RWPE1 (cell line): ENCODE data around the gene CRHR2.

Source experiments
- CTCF ChIA-PET: fragments of 350-600 bp; sonication (Branson Sonifier 250); formaldehyde crosslinking; extraction: SDS; loops from one replicate; lab custom pipeline; 2021; lab: Yijun Ruan, JAX
- POLR2A ChIA-PET: fragments of 400-600 bp; formaldehyde crosslinking; extraction: SDS; loops from one replicate; lab custom pipeline; 2020; ENCODE audit warnings: antibody characterized with exemption; ENCODE audit not compliant: low non-redundant PET; lab: Yijun Ruan, JAX
- DNase-seq: peaks from one replicate; pipeline ENCODE4 v3.0.0; 2012; ENCODE audit warnings: low spot score
- H3K27ac ChIP-seq: fragments of 450-650 bp; 2 replicates; pipeline ENCODE4 v1.5.1; 2017
- TF ChIP-seq, protein P1 (sequence below): fragments of 450-650 bp; conservative IDR thresholded peaks from 2 replicates; pipeline ENCODE4 v1.5.1; 2017; ENCODE audit warnings: low read depth, mild to moderate bottlenecking

The CRHR2 gene

DNA sequence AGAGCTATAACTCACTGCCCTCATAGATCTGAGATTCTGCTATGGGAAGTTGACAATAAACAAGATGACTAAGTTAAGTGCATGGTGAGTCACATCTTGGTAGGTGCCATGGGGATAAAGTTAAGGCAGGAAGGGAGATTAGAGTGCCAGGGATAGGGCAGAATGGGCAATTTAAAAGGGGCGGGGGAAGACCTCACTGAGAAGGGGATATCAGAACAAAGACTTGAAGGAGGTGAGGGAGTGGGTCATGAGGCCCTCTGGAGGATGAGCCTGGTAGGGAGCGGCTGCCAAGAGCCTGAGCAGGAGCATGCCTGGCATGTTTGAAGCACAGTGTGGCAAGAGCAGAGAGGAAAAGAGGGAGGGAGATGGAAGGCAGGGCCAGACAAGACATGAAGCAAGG, 34.9 kb upstream of the CRHR2 start:
- TF ChIP-seq, protein P1, sequence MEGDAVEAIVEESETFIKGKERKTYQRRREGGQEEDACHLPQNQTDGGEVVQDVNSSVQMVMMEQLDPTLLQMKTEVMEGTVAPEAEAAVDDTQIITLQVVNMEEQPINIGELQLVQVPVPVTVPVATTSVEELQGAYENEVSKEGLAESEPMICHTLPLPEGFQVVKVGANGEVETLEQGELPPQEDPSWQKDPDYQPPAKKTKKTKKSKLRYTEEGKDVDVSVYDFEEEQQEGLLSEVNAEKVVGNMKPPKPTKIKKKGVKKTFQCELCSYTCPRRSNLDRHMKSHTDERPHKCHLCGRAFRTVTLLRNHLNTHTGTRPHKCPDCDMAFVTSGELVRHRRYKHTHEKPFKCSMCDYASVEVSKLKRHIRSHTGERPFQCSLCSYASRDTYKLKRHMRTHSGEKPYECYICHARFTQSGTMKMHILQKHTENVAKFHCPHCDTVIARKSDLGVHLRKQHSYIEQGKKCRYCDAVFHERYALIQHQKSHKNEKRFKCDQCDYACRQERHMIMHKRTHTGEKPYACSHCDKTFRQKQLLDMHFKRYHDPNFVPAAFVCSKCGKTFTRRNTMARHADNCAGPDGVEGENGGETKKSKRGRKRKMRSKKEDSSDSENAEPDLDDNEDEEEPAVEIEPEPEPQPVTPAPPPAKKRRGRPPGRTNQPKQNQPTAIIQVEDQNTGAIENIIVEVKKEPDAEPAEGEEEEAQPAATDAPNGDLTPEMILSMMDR = no peak
- POLR2A ChIA-PET = no interaction called here
- CTCF ChIA-PET = interaction anchor here (0.7 to 1.4 kb wide), 3 partner anchors 9 to 519 kb away, joined by 3 to 6 read pairs (median 4); partner anchors contain the start of gene CRHR2
- no peak overlapping the region for H3K27ac ChIP-seq
- DNase-seq = peak; percentile 73

DNA sequence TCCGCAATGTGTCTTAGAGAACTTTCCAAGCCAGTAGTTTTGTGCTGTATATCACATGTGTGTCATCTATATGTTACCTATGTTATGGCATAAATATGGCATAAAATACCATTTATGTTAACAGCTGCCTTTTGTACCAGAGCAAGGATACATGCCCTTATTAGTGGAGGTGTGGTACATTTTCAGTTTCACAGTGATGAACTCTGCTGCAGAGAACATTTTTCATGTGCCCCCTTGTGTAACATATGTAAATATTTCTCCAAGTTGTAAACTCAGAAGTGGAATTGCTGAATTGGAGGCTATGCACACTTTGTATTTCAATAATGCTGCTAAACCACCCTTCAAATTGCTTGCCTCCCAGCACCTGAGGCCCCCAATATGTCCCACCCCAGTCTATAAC, 31.9 kb upstream of the CRHR2 start:
- POLR2A ChIA-PET = no interaction called here
- no peak overlapping the region for H3K27ac ChIP-seq
- TF ChIP-seq, protein P1 = no peak
- CTCF ChIA-PET = no interaction called here
- DNase-seq = no peak

DNA sequence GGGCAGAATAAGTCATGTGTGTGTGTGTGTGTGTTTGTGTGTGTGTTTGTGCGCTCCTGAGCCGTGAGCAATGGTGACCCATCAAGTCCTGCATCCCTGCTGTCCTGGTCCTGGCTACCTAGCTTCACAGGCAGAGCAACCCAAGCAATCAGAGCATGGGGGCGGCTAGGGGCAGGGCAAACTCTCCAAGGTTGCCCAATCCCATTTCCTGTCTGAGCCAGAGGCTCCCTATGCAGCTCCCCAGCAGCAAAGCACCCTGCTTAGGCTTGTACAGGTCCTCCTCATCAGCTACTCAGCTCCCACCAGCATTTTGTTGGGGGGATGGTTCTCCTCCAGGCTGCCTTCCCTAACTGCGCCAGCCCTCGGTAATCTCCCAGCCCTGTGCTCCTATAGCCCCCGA, 31.1 kb upstream of the CRHR2 start:
- DNase-seq = peak; percentile 31
- no peak overlapping the region for H3K27ac ChIP-seq
- CTCF ChIA-PET = no interaction called here
- POLR2A ChIA-PET = interaction anchor here (0.6 kb wide), 1 partner anchor 161 kb away, joined by 6 read pairs; no protein-coding TSS in a partner anchor
- TF ChIP-seq, protein P1 = no peak

DNA sequence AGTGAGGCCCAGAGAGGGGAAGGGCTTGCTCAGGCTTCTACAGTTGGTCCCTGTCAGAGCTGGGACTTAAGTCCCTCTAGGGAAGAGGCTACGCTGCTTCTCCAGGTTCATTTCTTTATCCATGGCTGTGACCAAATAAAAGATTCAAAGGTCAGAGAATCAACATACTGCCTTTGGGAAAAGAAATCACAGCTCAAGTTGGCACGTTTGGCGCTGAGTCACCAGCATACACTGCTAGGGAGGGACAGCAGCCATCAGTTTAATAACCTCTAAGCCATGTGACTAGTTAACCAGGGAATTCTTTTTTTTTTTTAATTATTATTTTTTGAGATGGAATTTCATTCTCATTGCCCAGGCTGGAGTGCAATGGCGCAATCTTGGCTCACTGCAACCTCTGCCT, 28.4 kb upstream of the CRHR2 start:
- POLR2A ChIA-PET = no interaction called here
- H3K27ac ChIP-seq = no peak overlapping the region
- TF ChIP-seq, protein P1 = no peak
- CTCF ChIA-PET = no interaction called here
- no peak for DNase-seq

DNA sequence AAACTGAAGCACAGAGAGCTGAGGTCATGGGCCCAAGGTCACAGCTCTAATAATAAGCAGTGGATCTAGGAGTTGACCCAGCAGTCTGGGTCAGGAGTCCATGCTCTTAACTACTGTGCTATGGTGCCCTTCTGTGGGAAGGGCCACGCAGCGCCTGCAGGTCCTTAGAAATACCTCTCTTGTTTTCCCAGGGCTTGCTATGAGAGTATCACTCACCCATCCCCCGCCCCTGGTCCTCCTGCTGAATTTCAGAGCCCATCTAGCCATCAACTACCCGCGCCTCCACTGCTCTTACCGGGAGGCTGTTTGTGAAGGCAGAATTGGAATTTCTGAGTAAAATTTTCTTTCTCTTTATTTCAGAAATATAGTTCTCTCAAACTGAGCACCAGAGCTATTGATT, 27.3 kb upstream of the CRHR2 start:
- ChIA-PET POLR2A (no interaction called here), CTCF (no interaction called here)
- H3K27ac ChIP-seq = no peak overlapping the region
- DNase-seq = no peak
- TF ChIP-seq, protein P1 = no peak

DNA sequence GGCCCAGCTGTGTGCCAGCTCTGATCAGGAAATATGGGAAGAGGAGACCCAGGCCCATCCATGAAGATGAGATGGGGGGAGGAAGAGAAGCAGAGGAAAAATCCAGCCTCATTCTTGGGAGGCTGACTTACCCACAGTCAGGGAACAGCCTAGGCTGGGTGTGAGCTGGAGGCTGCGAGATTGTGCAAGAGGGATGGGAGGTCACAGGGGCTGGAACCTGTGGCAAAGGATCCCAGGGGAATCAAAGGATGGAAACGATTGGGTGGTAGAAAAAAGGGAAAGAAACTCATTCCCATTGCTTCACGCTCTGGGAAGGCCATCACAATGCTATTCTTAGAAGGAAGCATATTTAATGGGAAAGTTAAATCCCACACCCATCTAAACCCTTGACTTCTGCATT, 26.7 kb upstream of the CRHR2 start:
- CTCF ChIA-PET = interaction anchor here (0.8 to 1.3 kb wide), 2 partner anchors 8 to 32 kb away, joined by 3 to 4 read pairs; no protein-coding TSS in a partner anchor

More for the DNA sequence above, 26.7 kb upstream of the CRHR2 start:
- TF ChIP-seq, protein P1 = no peak
- POLR2A ChIA-PET = no interaction called here
- no peak overlapping the region for H3K27ac ChIP-seq
- DNase-seq = no peak
